Measurements from ENCODE around the gene FGF3.
A peak's percentile ranks its signal among the peaks of the same experiment; 100 is the strongest.

The FGF3 gene

DNA sequence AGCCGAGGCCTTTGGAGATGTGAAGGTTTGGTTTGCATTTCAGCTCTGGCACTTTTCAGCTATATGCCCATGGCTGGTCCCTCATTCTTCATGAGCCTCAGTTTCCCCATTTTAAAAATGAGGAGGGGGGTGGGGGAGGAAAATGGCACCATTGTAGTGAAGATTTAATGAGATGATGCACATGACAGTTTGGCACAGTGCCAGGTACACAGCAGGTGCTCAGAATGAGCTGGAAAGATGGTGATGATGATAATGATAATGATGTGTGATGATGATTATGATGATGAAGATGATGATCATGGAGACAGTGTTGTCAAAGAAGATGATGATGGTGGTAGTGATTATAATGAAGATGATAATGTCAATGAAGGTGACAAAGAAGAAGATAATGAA lies 24.3 kb upstream of the FGF3 start:
- DNase-seq, result no peak

- no peak for DNase-seq
Measured at GRCh38 chr11:69842746-69843528, 23.7 kb upstream of the FGF3 start.

- peak; percentile 6 for DNase-seq
Measured at GRCh38 chr11:69841859-69842698, 22.9 kb upstream of the FGF3 start.

- no peak for DNase-seq
Measured at GRCh38 chr11:69841170-69841858, 22.1 kb upstream of the FGF3 start.

GRCh38 chr11:69840371-69841169 lies 21.4 kb upstream of the FGF3 start:
- DNase-seq, result no peak

DNA sequence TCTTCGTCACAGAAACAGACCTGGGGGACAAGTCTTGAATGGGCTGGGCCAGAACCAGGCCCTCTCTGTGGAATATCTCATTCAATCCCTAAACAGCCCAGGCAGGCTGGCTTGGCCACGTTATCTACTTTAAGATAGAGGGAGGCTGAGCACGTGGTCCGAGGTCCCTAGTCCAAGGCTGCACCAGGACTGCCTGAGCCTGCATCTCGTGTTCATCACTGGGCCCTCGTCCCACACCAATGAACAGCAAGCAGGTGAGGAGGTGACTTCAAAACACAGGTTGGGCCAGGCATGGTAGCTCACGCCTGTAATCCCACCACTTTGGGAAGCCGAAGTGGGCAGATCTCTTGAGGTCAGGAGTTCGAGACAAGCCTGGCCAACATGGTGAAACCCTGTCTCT lies 20.3 kb upstream of the FGF3 start:
- DNase-seq, result no peak

GRCh38 chr11:69837791-69838190 lies 18.6 kb upstream of the FGF3 start:
- no peak for DNase-seq

DNA sequence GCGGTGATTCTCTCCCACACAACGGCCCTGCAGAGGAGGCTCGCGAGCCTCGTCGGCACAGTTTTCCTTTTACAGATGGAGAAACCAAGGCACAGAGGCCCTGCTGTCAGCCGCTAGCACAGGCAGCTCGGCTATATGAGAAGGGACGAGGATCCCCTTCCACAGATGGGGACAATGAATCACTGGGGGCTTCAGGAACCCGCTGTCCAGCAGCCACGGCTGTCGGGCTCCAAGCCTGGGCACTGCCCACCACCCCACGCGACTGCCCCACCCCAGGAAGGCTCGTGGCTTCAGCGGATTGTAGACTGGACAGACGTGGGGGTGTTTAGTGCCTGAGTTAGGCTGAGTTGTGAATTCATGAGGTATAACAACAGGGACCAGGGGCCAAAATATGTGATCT lies 17.2 kb upstream of the FGF3 start:
- no peak for DNase-seq

- no peak for DNase-seq
Measured at GRCh38 chr11:69834811-69835800, 15.9 kb upstream of the FGF3 start.

GRCh38 chr11:69834251-69834650 lies 15.0 kb upstream of the FGF3 start:
- DNase-seq, result no peak

DNA sequence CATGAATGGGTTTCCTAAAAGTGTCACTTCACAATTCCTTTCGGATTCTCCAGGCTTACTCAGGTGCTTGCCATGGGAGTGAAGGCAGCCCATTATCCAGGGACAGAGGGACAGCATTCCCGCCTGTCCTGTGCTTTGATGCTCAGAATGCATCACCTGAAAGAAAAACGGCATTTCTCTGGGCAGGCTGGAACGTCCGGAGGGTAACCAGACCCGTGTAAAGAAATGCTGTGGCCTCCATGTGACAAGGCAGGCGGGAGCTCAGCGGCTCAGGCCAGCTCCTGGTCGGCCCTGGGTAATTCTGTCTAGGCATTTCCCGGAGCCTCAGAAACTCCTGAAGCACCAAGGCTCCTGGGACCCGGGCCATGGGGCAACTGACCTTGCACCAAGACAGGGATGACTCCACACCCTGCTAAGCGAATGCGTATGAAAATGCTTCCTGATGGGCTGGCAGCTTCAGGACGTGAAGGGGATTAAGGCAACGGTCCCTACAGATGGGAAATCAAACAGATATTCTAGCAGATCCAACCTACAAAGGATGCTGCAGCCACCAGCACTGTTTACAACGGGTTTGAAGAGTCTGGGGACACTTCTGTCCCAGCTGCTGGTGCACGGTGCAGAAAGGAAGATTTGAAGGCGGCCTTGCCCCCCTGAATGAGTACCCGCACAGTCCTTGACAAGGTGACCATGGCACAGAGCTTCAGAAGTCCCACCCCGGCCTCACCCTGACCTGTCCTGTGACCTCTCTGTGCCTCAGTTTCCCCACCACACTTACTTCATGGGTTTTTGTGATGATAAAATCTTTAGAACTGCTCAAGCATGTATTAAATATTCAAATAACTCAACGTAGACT lies 13.6 kb upstream of the FGF3 start:
- DNase-seq, result no peak

- DNase-seq, result no peak
Measured at GRCh38 chr11:69831985-69832384, 12.8 kb upstream of the FGF3 start.

- no peak for DNase-seq
Measured at GRCh38 chr11:69830086-69830485, 10.9 kb upstream of the FGF3 start.

- no peak for DNase-seq
Measured at GRCh38 chr11:69828971-69829344, 9.7 kb upstream of the FGF3 start.

GRCh38 chr11:69828276-69828970 lies 9.2 kb upstream of the FGF3 start:
- no peak for DNase-seq

DNA sequence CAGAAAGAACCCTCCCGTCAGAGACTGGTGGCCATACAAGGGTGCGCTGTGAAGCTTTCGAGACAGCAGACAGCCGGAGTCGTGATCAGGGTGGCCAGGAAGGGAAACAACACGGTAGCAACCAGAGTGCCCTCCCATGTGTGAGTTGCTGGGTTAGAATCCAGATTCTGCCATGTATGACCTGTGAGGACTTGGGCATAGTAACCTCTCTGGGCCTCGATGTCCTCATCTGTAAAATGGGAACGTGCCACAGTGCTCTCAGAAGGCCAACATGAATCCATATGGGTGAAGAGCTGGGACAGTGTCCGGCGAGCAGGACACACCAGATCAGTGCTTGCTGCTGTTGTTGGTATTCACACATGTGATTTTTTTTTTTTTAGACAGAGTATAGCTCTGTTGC lies 7.6 kb upstream of the FGF3 start:
- no peak for DNase-seq

GRCh38 chr11:69825941-69826340 lies 6.7 kb upstream of the FGF3 start:
- DNase-seq, result no peak

- DNase-seq, result no peak
Measured at GRCh38 chr11:69825037-69825834, 6.0 kb upstream of the FGF3 start.

- DNase-seq, result no peak
Measured at GRCh38 chr11:69823641-69824265, 4.5 kb upstream of the FGF3 start.

All from CD4-positive, alpha-beta T cell treated with Interleukin-12 subunit alpha and Interleukin-12 subunit beta, for 1 hour (primary cell).